ENCODE measurements around the gene GASK1A. TPM values are rescaled to one million over a fixed set of nuclear protein-coding genes. Genes with fewer than 3 reads are reported as not detected.

The GASK1A gene
- total and polyA plus RNA-seq, 10 of the 15 experiments (the other 5 are each of a cell fraction or from before 2014, with no cell fraction given) = 0.18 TPM; not detected in 9

- Histone ChIP-seq H3K4me2 (ENCODE audit: control insufficient read depth, insufficient read depth) (no peak overlapping the region), H2AFZ (ENCODE audit: control insufficient read depth, low read depth, low read length) (no peak overlapping the region), H4K20me1 (ENCODE audit: control insufficient read depth, insufficient read depth) (no peaks in the 10 kb centered on the region), H3K27ac (ENCODE audit: control insufficient read depth, insufficient read depth) (no peak overlapping the region), H3K36me3 (ENCODE audit: control insufficient read depth in 2 of 2, insufficient read depth in 2 of 2, low read length in 1 of 2) (no peaks in the 10 kb centered on the region), H3K9me3 (replicated peaks; ENCODE audit: control insufficient read depth, insufficient read depth, low read length) (peaks cover 5% of the 10 kb centered on the region; the same call in 2 of the 3 replicates), H3K4me1 (ENCODE audit: control insufficient read depth, insufficient read depth, low read length) (no peaks in the 10 kb centered on the region), H3K9ac (ENCODE audit: control insufficient read depth, insufficient read depth, low read length) (no peak overlapping the region), H3K4me3 (no peak overlapping the region), H3K79me2 (ENCODE audit: control insufficient read depth, insufficient read depth, low read length) (no peaks in the 10 kb centered on the region), H3K27me3 (replicated peaks in 1 of 2; ENCODE audit: control insufficient read depth in 2 of 2, insufficient read depth in 2 of 2, low read length in 1 of 2) (no peaks in the 10 kb centered on the region)
- ChIA-PET POLR2A (no interaction called here), RAD21 (ENCODE audit: unreplicated experiment) (no interaction called here), CTCF (no interaction called here), SMC1A (ENCODE audit: uncharacterized antibody, unreplicated experiment) (interaction anchor here (1.2 to 3.5 kb wide), 2 partner anchors 16 to 20 kb away, joined by 3 to 14 read pairs; no protein-coding TSS in a partner anchor)
- intact Hi-C loops (cut with micrococcal nuclease; ENCODE audit: unreplicated experiment) (no loop called here), in situ Hi-C loops (cut with MboI) (no loop called here)
- no TSS peak for BruUV-seq (replicated peaks)
- no peak for TF ChIP-seq PAX5 (IDR thresholded peaks at IDR 0.05; ENCODE audit: borderline replicate concordance, low read depth, low read length)
- TF ChIP-seq MEF2A (IDR thresholded peaks at IDR 0.05; ENCODE audit: insufficient read depth, low read depth, low read length) = no peak
- DNase-seq (ENCODE audit: low read depth, low spot score) = no peak
- no peak for ATAC-seq
- FAIRE-seq = no peak
Measured at GRCh38 chr3:43019826-43020225, 40.7 kb downstream of the GASK1A start.

- CTCF ChIA-PET = interaction anchor here (1.1 kb wide), 1 partner anchor 10 kb away, joined by 3 read pairs; no protein-coding TSS in a partner anchor
- 6% methylated on average over 4 of the region's 4 CpGs for WGBS (ENCODE audit: insufficient coverage, insufficient replicate concordance, low lambda C conversion rate, missing lambda C conversion rate)
- TF ChIP-seq CEBPB (IDR thresholded peaks at IDR 0.05; ENCODE audit: borderline replicate concordance in 1 of 2, low read depth in 2 of 2, low read length in 2 of 2) (no peak), POU2F2 (IDR thresholded peaks at IDR 0.05; ENCODE audit: borderline replicate concordance, low read depth, low read length) (no peak), USF1 (IDR thresholded peaks at IDR 0.05; ENCODE audit: borderline replicate concordance, extremely low read length, insufficient read depth, low read depth, low read length) (no peak), ZNF274 (IDR thresholded peaks at IDR 0.05; ENCODE audit: insufficient read depth, insufficient read length) (no peak), HDAC6 (IDR thresholded peaks at IDR 0.05; ENCODE audit: unreplicated experiment) (no peak), TBL1XR1 (IDR thresholded peaks at IDR 0.05; ENCODE audit: low read depth, low read length) (no peak), NR2C2 (IDR thresholded peaks at IDR 0.05; ENCODE audit: borderline replicate concordance, control insufficient read depth, insufficient read length, low read depth) (no peak), KAT2A (conservative IDR thresholded peaks at IDR 0.05; ENCODE audit: control insufficient read depth, low read depth, low read length) (no peak), ASH2L (IDR thresholded peaks at IDR 0.05; ENCODE audit: borderline replicate concordance, low read depth) (no peak), BACH1 (IDR thresholded peaks at IDR 0.05; ENCODE audit: borderline replicate concordance) (no peak), CHD2 (IDR thresholded peaks at IDR 0.05; ENCODE audit: borderline replicate concordance, low read depth, low read length) (no peak), NFYB (IDR thresholded peaks at IDR 0.05; ENCODE audit: insufficient read depth, low read depth, low read length) (no peak), TARDBP (IDR thresholded peaks at IDR 0.05; ENCODE audit: borderline replicate concordance) (no peak)
Measured at GRCh38 chr3:43021186-43021585, 42.1 kb downstream of the GASK1A start.

More at GRCh38 chr3:43021186-43021585, 42.1 kb downstream of the GASK1A start:
- H3K27ac ChIP-seq (ENCODE audit: control insufficient read depth, insufficient read depth) = no peak overlapping the region
- in situ Hi-C loops (cut with MboI) (no loop called here), intact Hi-C loops (cut with micrococcal nuclease; ENCODE audit: unreplicated experiment) (no loop called here)
- no peaks in the 10 kb centered on the region for H3K36me3 ChIP-seq (ENCODE audit: control insufficient read depth in 2 of 2, insufficient read depth in 2 of 2, low read length in 1 of 2)
- SMC1A ChIA-PET (ENCODE audit: uncharacterized antibody, unreplicated experiment) = interaction anchor here (1.9 to 3.5 kb wide), 2 partner anchors 15 to 59 kb away, joined by 4 to 14 read pairs; no protein-coding TSS in a partner anchor
- RAD21 ChIA-PET (ENCODE audit: unreplicated experiment) = no interaction called here
- H3K4me2 ChIP-seq (ENCODE audit: control insufficient read depth, insufficient read depth) = no peak overlapping the region
- no peaks in the 10 kb centered on the region for H3K27me3 ChIP-seq (replicated peaks in 1 of 2; ENCODE audit: control insufficient read depth in 2 of 2, insufficient read depth in 2 of 2, low read length in 1 of 2)
- POLR2A ChIA-PET = interaction anchor here (0.5 kb wide), 1 partner anchor 21 kb away, joined by 3 read pairs; no protein-coding TSS in a partner anchor
- H2AFZ ChIP-seq (ENCODE audit: control insufficient read depth, low read depth, low read length) = no peak overlapping the region
- H4K20me1 ChIP-seq (ENCODE audit: control insufficient read depth, insufficient read depth) = no peaks in the 10 kb centered on the region
- BruUV-seq (replicated peaks) = no TSS peak
- H3K79me2 ChIP-seq (ENCODE audit: control insufficient read depth, insufficient read depth, low read length) = no peaks in the 10 kb centered on the region
- H3K9me3 ChIP-seq (replicated peaks; ENCODE audit: control insufficient read depth, insufficient read depth, low read length) = no peaks in the 10 kb centered on the region; the same call in 1 of the 3 replicates
- DNase-seq (ENCODE audit: low read depth, low spot score) = no peak
- no peaks in the 10 kb centered on the region for H3K4me1 ChIP-seq (ENCODE audit: control insufficient read depth, insufficient read depth, low read length)
- H3K9ac ChIP-seq (ENCODE audit: control insufficient read depth, insufficient read depth, low read length) = no peak overlapping the region
- H3K4me3 ChIP-seq = no peak overlapping the region
- FAIRE-seq = no peak
- ATAC-seq = no peak

Measured in GM12878 (cell line).